Vagina (tissue), 2 donors: ENCODE data around the gene FAM107B. TPM values are rescaled to one million over a fixed set of nuclear protein-coding genes. Genes with fewer than 3 reads are reported as not detected.

ENCODE experiments used
- DNase-seq, 2 donors: peaks; one replicate each; pipeline ENCODE4 v3.0.0-alpha.2; 2017; ENCODE audit errors: extremely low spot score in 2 of 2
- H3K27ac ChIP-seq: fragments of 200-600 bp; sonication (generic); one replicate; pipeline ENCODE4 v1.5.1; 2019
- H3K27me3 ChIP-seq: fragments of 200-600 bp; sonication (generic); one replicate; pipeline ENCODE4 v1.5.1; 2019
- H3K36me3 ChIP-seq, 2 donors: fragments of 200-600 bp; sonication (generic); one replicate each; pipeline ENCODE4 v1.5.1; 2017 to 2019
- H3K4me1 ChIP-seq: fragments of 200-600 bp; sonication (generic); one replicate; pipeline ENCODE4 v1.5.1; 2019
- H3K4me3 ChIP-seq, 2 donors: fragments of 200-600 bp; sonication (generic); 1 replicate in 1 of 2; 2 replicates in 1 of 2; pipeline ENCODE4 v1.5.1; 2016 to 2019
- H3K9me3 ChIP-seq: fragments of 200-600 bp; sonication (generic); one replicate; pipeline ENCODE4 v1.5.1; 2019
- CTCF ChIP-seq, 3 experiments: fragments of 450-650 bp in 2 of 3; fragments of 200-600 bp in 1 of 3; sonication (generic) in 1 of 3; IDR thresholded peaks; one replicate each; pipeline ENCODE4 v1.5.1; 2017 to 2019; ENCODE audit warnings: antibody characterized with exemption in 3 of 3, mild to moderate bottlenecking in 2 of 3, moderate library complexity in 2 of 3
- POLR2A ChIP-seq, 2 donors: fragments of 450-650 bp; IDR thresholded peaks; one replicate each; pipeline ENCODE4 v1.6.1; 2017; ENCODE audit warnings: antibody characterized with exemption in 2 of 2, mild to moderate bottlenecking in 2 of 2, moderate library complexity in 2 of 2
- POLR2AphosphoS5 ChIP-seq, 2 donors: sonication (generic); formaldehyde crosslinking; IDR thresholded peaks; one replicate each; pipeline ENCODE4 v1.9.0; 2017; ENCODE audit warnings: antibody characterized with exemption in 2 of 2, mild to moderate bottlenecking in 2 of 2, low read depth in 1 of 2; ENCODE audit not compliant: insufficient read depth in 1 of 2
- intact Hi-C: fragments of 100-400 bp; cut with DNase I; formaldehyde crosslinking; loops from one replicate; pipeline ENCODE4 v1.15.1; 2023
- total RNA-seq: library from RNA; depleted of rRNA; stranded (reverse); fragments of >200 nt; gene quantifications from one replicate; pipeline ENCODE4 v1.2.3, GENCODE V29; 2016

FAM107B gene
- total RNA-seq, 1 donor from 2014 or later = 33.4 TPM

DNA sequence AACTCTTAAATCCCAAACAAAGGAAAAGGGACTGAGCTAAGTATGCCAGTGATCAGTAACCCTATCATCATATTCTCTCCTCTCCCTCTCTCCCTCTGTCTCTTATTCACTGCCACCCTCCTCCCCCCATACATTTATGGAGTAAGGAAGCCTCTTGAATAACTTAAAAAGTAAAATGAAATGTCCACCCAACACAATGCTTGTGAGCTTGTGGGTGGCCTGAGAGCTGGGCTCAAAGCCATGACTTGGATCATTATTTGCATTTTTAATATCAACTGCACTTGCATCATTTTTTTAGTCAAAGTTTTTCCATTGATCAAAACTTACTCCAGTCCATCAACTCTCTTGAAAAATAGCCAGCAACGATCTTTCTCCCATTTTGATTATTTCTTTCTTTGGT, 46.8 kb downstream of the FAM107B start:
- Histone ChIP-seq H3K27ac (no peak overlapping the region), H3K4me3 (no peak overlapping the region), H3K9me3 (no peaks in the 10 kb centered on the region), H3K36me3 (no peaks in the 10 kb centered on the region), H3K27me3 (no peaks in the 10 kb centered on the region), H3K4me1 (no peaks in the 10 kb centered on the region)
- no peak for DNase-seq
- no peak for TF ChIP-seq POLR2AphosphoS5 (IDR thresholded peaks at IDR 0.05; ENCODE audit: insufficient read depth in 1 of 2, low read depth in 1 of 2)
- TF ChIP-seq CTCF (IDR thresholded peaks at IDR 0.05) = no peak
- TF ChIP-seq POLR2A (IDR thresholded peaks at IDR 0.05) = no peak
- intact Hi-C loops = no loop called here

DNA sequence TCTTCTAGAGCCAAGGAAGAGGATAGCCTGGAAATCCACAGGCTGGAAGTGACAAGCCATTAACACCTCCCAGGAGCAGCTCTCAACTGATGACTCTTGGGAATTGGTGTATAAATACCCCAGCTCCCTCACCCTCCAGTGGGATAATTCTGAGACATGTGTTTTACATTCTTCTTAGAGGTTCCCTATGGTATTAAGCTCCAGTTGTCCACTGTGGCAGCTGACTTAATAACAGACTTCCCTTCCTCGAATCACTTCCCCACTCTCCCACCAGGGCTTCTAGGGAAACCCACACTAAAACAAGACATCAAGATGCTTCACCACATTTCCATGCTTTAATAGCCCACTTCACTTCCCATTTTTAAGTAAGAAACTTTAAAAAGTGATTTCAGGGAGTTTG, 47.2 kb downstream of the FAM107B start:
- DNase-seq = no peak
- H3K36me3 ChIP-seq = no peaks in the 10 kb centered on the region
- H3K4me3 ChIP-seq = no peak overlapping the region
- H3K27me3 ChIP-seq = no peaks in the 10 kb centered on the region
- TF ChIP-seq POLR2A (IDR thresholded peaks at IDR 0.05) = no peak
- no peak for TF ChIP-seq POLR2AphosphoS5 (IDR thresholded peaks at IDR 0.05; ENCODE audit: insufficient read depth in 1 of 2, low read depth in 1 of 2)
- no peak for TF ChIP-seq CTCF (IDR thresholded peaks at IDR 0.05)
- H3K27ac ChIP-seq = no peak overlapping the region
- no peaks in the 10 kb centered on the region for H3K9me3 ChIP-seq
- H3K4me1 ChIP-seq = no peaks in the 10 kb centered on the region
- intact Hi-C loops = no loop called here

- DNase-seq = no peak
- H3K4me3 ChIP-seq = no peak overlapping the region
- H3K4me1 ChIP-seq = no peaks in the 10 kb centered on the region
- H3K9me3 ChIP-seq = no peaks in the 10 kb centered on the region
- H3K27me3 ChIP-seq = no peaks in the 10 kb centered on the region
- H3K36me3 ChIP-seq = no peaks in the 10 kb centered on the region
- intact Hi-C loops = no loop called here
- H3K27ac ChIP-seq = no peak overlapping the region
- no peak for TF ChIP-seq POLR2AphosphoS5 (IDR thresholded peaks at IDR 0.05; ENCODE audit: insufficient read depth in 1 of 2, low read depth in 1 of 2)
- no peak for TF ChIP-seq POLR2A (IDR thresholded peaks at IDR 0.05)
- no peak for TF ChIP-seq CTCF (IDR thresholded peaks at IDR 0.05)
Observed at GRCh38 chr10:14724931-14725330, 49.8 kb downstream of the FAM107B start.

DNA sequence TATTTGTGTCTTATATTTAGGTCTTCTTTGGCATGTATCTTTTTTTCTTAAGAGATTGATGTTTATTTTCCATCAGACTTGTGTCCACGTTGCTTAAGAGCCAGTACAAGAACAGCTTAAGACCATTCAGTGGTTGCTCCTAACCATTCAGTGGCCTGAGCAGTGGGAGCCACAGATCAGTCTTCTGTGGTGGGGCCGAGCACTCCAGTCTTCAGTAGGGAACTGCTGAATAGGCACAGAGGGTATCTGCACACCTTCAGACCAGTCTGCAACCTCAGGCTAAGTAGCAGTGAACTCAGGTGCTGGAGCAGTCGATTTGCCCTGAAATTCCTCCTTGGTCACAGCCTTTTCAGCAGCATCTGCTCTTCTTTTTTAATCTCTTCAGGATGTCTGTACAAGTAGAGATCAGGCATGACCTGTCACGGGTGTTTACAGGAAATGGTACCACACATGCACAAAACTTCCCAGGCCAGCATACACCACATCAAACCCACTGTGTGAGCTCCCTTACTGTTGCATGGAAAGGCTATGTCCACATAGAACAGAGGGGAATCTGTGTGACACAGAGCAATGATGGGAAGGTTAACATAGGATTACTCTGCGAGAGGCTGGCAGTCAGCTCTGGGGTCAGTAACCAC, 51.5 kb downstream of the FAM107B start:
- H3K4me1 ChIP-seq = no peaks in the 10 kb centered on the region
- no peaks in the 10 kb centered on the region for H3K36me3 ChIP-seq
- no peak for TF ChIP-seq POLR2A (IDR thresholded peaks at IDR 0.05)
- no peak for TF ChIP-seq CTCF (IDR thresholded peaks at IDR 0.05)
- TF ChIP-seq POLR2AphosphoS5 (IDR thresholded peaks at IDR 0.05; ENCODE audit: insufficient read depth in 1 of 2, low read depth in 1 of 2) = no peak
- intact Hi-C loops = no loop called here
- no peak overlapping the region for H3K27ac ChIP-seq
- H3K4me3 ChIP-seq = no peak overlapping the region
- H3K9me3 ChIP-seq = no peaks in the 10 kb centered on the region
- DNase-seq = no peak
- H3K27me3 ChIP-seq = no peaks in the 10 kb centered on the region

GRCh38 chr10:14717552-14717951, 57.1 kb downstream of the FAM107B start:
- H3K9me3 ChIP-seq = no peaks in the 10 kb centered on the region
- H3K36me3 ChIP-seq = no peaks in the 10 kb centered on the region
- no peak for TF ChIP-seq POLR2A (IDR thresholded peaks at IDR 0.05)
- TF ChIP-seq CTCF (IDR thresholded peaks at IDR 0.05) = no peak
- no peak for TF ChIP-seq POLR2AphosphoS5 (IDR thresholded peaks at IDR 0.05; ENCODE audit: insufficient read depth in 1 of 2, low read depth in 1 of 2)
- intact Hi-C loops = no loop called here
- H3K27me3 ChIP-seq = no peaks in the 10 kb centered on the region
- no peaks in the 10 kb centered on the region for H3K4me1 ChIP-seq
- H3K27ac ChIP-seq = no peak overlapping the region
- no peak overlapping the region for H3K4me3 ChIP-seq
- no peak for DNase-seq
